GM23338 (cell line): ENCODE data around the gene IL17REL.

Experiments
- CREB1 ChIP-seq: fragments of 250-450 bp; sonication (Bioruptor Pico); IDR thresholded peaks from 2 replicates; pipeline ENCODE4 v1.5.0; 2020; ENCODE audit warnings: low read depth, mild to moderate bottlenecking, moderate library complexity
- ETS1 ChIP-seq: IDR thresholded peaks from 2 replicates; pipeline ENCODE4 v1.6.1; 2016; ENCODE audit warnings: antibody characterized with exemption
- EZH2 ChIP-seq: fragments of 200-600 bp; sonication (generic); IDR thresholded peaks from one replicate; pipeline ENCODE4 v1.8.0; 2017; ENCODE audit warnings: antibody characterized with exemption, mild to moderate bottlenecking, low read depth; ENCODE audit not compliant: unreplicated experiment
- EZH2phosphoT487 ChIP-seq: fragments of 200-600 bp; sonication (generic); IDR thresholded peaks from one replicate; pipeline ENCODE4 v1.8.1; 2018; ENCODE audit warnings: antibody characterized with exemption; ENCODE audit not compliant: unreplicated experiment
- JUNB ChIP-seq: IDR thresholded peaks from one replicate; pipeline ENCODE4 v1.6.1; 2016; ENCODE audit warnings: antibody characterized with exemption; ENCODE audit not compliant: unreplicated experiment
- NANOG ChIP-seq: IDR thresholded peaks from 2 replicates; pipeline ENCODE4 v1.6.1; 2016; ENCODE audit warnings: antibody characterized with exemption, borderline replicate concordance
- POLR2AphosphoS5 ChIP-seq: IDR thresholded peaks from 2 replicates; pipeline ENCODE4 v1.6.1; 2016; ENCODE audit warnings: antibody characterized with exemption, low read depth
- REST ChIP-seq: IDR thresholded peaks from one replicate; pipeline ENCODE4 v1.6.1; 2018; ENCODE audit warnings: antibody characterized with exemption; ENCODE audit not compliant: unreplicated experiment
- ZNF114 ChIP-seq: fragments of 250-450 bp; sonication (Bioruptor Pico); IDR thresholded peaks from 2 replicates; pipeline ENCODE4 v1.5.0; 2020; ENCODE audit warnings: mild to moderate bottlenecking, moderate library complexity
- ZNF331 ChIP-seq: fragments of 250-450 bp; sonication (Bioruptor Pico); IDR thresholded peaks from 2 replicates; pipeline ENCODE4 v1.5.0; 2020; ENCODE audit warnings: low read depth, mild to moderate bottlenecking, moderate library complexity
- ZNF462 ChIP-seq: fragments of 250-450 bp; sonication (Bioruptor Pico); IDR thresholded peaks from 2 replicates; pipeline ENCODE4 v1.5.0; 2020; ENCODE audit warnings: mild to moderate bottlenecking, moderate library complexity
- TF ChIP-seq, protein P1 (sequence below), 2 experiments: fragments of 200-600 bp in 1 of 2; sonication (generic) in 1 of 2; conservative IDR thresholded peaks; 2 replicates each; pipeline versions ENCODE4 v1.5.1 to v1.6.1; 2016 to 2017; ENCODE audit warnings: antibody characterized with exemption in 2 of 2, low read depth in 2 of 2, mild to moderate bottlenecking in 2 of 2, moderate library complexity in 1 of 2

DNA sequence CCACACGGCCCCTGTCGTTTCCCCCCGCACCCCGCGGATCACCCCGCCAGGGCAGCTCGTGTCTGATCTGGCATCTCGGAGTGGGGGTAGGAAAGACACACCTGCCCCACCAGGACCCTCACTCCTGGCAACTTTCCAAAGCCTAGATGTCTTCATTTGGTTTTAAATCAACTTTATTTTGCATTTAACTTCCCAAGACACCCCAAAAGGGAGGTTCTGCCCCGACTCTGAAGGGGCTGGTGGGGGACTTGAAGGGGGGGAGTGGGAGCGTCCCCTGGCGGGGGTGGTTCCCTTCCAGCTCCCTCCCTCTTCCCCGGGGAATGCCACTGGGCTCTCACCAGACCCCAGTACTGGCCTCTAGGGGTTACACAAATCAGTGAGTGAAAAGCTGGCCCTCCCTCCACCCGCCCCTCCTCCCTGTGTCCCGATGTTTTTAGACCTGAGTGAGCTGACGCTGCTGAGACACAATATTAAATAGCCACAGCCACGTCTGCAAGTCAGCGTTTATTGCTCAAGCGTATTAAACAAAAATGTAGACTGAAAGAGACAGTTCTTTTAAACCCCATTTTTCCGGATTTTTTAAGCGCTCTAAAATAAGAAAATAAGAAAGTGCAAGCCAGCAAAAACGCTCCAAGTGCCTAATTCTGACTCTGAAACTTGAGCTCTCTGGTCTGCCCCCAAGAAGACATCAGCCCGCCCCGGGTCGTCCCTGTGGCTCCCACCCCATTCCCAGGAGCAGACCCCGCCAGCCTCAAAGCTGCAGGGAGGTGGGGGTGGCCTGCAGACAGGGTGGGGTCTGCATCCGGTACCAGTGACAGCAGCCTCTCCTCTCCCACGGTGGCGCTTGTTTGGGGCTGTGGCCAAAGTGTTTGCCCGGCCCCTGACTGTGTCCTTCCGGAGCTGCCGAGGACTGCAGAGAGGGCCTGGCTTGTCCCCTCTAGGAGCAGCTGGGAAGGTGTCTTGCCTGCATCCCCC is 46.6 kb upstream of the IL17REL start:
- TF ChIP-seq, protein P1, sequence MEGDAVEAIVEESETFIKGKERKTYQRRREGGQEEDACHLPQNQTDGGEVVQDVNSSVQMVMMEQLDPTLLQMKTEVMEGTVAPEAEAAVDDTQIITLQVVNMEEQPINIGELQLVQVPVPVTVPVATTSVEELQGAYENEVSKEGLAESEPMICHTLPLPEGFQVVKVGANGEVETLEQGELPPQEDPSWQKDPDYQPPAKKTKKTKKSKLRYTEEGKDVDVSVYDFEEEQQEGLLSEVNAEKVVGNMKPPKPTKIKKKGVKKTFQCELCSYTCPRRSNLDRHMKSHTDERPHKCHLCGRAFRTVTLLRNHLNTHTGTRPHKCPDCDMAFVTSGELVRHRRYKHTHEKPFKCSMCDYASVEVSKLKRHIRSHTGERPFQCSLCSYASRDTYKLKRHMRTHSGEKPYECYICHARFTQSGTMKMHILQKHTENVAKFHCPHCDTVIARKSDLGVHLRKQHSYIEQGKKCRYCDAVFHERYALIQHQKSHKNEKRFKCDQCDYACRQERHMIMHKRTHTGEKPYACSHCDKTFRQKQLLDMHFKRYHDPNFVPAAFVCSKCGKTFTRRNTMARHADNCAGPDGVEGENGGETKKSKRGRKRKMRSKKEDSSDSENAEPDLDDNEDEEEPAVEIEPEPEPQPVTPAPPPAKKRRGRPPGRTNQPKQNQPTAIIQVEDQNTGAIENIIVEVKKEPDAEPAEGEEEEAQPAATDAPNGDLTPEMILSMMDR (conservative IDR thresholded peaks at IDR 0.05; ENCODE audit: low read depth in 2 of 2), result peak; percentile 23 to 45; a peak in 3 of 4 replicates
- TF ChIP-seq EZH2, result no peak
- TF ChIP-seq POLR2AphosphoS5, result no peak
- no peak for TF ChIP-seq JUNB
- TF ChIP-seq ETS1, result no peak
- no peak for TF ChIP-seq CREB1 (CRISPR knock-in tag)
- TF ChIP-seq ZNF331, result no peak
- no peak for TF ChIP-seq ZNF462 (CRISPR knock-in tag)
- no peak for TF ChIP-seq ZNF114 (CRISPR knock-in tag)
- no peak for TF ChIP-seq EZH2phosphoT487
- no peak for TF ChIP-seq REST
- TF ChIP-seq NANOG, result no peak
